HG03159 (cell line): ENCODE data around the gene EBF4.

ENCODE experiments used
- ATAC-seq: cut with Tn5 transposase; IDR thresholded peaks from one replicate; pipeline ENCODE4 v1.9.1; 2021; ENCODE audit warnings: mild to moderate bottlenecking, moderate library complexity; ENCODE audit not compliant: unreplicated experiment

Gene EBF4

DNA sequence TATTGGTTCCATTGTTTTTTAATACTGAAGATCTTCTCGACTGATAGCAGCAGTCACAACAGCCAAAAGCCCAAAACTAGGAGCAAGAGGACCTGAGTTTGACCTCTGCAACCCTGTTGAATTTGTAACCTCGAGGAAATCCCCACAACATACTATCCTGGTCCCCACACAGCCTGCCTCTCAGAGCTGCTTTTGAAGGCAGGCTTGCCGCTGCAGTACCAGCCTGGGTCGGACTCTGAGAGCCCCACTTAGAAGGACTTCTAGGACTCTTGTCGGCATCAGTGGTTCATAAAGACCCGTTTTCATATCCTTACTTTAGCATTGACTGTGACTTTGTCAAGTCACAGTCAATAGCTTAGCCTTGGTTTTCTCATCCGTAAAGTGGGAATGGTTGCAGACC is 49.3 kb downstream of the EBF4 start:
- ATAC-seq = no peak

DNA sequence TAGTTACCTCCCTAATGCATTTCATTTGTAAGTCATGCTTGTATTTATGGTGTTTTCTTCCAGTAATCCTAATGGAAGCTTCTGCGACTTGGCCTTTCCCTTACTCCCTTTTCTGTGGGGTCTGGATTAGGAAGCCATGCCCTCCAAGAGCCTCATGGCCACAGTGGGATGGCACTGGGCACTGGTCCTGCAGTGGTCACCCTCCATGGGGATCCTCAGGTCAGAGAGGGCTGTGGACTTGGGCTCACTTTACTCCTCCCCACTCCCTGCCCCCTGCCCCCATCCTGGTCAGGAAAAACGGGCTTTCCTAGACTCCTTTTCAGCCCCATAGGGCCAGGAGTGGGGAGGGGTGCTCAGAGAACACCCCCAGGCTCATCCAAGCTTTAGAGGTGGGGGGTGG is 49.9 kb downstream of the EBF4 start:
- no peak for ATAC-seq

GRCh38 chr20:2742934-2743559 is 50.5 kb downstream of the EBF4 start:
- peak; percentile 62 for ATAC-seq

DNA sequence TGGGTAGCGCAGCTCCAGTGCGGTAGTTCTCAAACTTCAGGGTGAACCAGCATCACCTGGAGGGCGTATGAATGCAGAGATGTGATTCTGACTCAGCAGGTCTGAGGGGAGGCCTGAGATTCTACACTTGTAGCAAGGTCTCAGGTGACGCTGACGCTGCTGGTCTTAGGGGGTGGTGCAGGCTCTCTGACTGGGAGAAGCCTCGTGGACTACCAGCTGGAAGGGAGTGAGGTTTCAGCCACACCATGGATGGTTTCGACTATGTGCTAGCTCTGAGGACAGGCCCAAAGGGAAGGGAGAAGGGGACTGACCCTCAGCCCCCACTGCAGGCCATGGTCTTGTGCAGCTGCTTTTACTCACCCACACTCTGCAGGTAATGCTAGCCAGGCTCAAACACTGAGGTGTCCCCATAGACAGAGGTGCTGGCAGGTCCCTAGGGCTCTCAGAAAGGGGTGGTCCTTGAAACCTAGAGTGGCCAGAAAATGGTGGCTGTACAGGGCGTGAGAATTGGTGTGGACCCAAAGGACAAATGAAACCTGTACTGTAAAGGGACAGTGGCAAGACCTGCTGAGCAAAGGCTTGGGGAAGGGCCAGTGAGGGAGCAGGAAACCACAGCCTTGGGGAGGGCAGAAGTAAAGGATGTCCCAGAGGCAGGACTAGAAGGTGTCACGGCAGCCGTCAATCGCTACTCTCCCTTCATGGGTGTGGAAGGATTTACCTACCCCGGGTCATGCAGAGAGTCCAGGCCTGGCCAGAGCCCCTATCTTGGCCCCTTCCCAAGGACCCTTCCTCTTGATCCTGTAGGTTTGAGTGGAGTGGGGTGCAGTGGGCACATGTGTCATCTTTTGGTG is 52.7 kb downstream of the EBF4 start:
- ATAC-seq = no peak

DNA sequence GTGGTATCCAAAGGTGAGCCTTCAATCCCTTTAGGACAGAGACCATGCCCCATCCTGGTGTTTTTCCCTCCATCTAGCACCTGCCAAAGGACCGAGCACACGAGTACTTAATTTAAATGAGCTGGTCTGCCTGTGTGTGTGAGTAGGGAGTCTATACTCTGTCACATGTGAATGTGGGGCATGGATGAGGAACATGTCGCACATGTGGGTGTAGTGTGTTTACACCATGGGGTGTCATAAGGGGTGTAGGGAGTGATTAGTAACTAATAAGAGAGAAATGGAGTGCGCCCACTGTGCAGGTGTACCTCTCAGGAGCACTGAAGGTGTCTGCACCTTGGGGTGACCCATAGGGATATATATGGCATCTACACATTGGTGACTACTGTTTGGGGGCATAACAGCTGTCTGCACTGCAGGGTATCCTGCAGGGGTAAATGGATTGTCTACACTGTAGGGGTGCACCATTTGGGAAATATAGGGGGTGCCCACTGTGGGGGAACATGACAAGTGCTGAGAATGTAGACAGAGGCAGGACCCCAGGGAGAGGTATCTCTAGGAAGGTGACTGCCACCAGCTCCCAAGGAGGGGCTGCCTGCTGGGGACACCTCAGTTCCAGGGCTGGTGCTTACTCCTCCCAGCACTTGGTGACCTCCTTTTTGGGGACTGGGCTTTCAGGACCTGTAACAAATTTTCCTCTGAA is 53.5 kb downstream of the EBF4 start:
- no peak for ATAC-seq

DNA sequence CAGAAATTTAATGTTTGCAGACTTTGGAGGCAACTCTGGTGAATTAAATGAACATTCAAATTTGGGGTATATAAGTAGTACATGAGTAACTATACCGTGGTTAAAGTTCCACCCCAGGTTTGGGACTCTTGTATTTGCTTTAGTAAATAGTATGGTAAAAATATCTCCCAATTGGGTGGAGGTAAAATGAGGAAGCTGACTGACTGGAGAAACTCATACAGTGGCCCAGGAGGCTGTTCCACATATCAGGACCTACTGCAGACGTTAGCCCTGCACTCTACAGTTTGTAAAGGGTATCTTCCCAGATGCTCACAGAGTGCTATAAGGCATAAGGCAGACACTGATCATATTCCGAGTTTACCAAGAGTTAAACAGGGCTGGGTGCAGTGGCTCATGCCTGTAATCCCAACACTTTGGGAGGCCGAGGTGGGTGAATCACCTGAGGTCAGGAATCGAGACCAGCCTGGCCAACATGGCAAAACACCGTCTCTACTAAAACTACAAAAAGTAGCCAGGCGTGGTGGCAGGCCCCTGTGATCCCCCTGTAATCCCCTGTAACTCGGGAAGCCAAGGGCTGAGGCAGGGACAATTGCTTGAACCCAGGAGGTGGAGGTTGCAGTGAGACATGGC is 54.2 kb downstream of the EBF4 start:
- no peak for ATAC-seq

DNA sequence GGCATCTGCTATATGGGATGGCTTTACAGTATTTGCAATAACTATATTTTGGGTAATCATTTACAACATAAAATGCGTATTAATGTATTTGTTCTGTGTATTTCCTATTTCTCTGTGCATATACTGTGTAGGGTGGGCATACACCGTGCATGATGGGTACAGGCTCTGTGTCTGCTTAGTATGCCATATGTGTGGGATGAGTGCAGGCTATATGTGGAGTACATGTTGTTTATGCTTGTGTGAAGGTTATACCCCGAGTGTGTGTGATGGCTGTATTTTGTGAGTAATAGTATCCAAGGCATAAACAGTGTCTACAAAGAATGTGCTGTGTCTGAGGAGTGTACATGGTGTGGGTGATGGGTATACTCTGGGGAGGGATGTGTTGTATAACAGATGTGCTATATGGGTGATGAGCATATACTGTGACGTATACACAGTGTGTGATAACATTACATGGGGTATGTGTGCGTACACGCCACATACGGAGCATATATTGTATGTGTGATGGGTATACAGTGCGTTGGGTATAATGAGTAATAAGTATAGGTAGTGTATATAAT is 55.2 kb downstream of the EBF4 start:
- ATAC-seq = no peak

DNA sequence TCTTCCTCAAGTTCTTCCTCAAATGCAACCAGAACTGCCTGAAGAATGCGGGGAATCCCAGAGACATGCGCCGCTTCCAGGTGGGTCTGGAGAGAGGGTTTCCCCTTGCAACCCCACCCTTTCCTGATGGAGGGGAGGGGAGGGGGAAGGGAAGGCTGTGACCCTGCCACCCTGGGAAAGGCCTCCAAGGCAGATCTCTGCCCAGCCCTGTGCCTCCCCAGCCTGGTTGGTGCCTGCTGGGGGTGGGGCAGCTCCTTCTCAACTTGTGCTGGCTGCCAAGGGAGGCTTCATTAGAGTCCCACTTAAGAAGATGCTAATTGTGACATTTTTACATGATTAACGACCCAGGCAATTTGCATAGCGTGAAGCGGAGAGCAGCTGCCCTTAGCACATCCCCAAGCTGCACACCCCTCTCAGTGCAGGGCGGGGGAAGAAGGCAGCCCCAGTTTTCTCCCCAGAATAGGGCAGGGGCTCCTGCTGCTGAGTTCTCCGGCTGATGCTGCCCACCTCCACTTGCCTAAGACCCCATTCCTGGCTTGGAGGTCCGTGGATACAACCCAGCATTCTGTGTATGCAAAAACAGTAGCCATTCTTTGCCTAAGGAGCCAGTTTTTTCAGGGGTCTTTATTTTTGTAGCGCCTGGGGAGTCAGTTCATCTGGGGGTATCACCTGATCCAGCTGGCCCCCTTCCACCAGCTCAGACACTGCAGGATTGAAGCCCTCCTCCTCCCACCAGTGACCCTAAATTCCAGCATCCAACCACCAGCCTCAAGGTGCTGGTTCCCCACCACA is 56.2 kb downstream of the EBF4 start:
- ATAC-seq = no peak

- no peak for ATAC-seq
Observed at GRCh38 chr20:2749343-2749950, 56.9 kb downstream of the EBF4 start.

DNA sequence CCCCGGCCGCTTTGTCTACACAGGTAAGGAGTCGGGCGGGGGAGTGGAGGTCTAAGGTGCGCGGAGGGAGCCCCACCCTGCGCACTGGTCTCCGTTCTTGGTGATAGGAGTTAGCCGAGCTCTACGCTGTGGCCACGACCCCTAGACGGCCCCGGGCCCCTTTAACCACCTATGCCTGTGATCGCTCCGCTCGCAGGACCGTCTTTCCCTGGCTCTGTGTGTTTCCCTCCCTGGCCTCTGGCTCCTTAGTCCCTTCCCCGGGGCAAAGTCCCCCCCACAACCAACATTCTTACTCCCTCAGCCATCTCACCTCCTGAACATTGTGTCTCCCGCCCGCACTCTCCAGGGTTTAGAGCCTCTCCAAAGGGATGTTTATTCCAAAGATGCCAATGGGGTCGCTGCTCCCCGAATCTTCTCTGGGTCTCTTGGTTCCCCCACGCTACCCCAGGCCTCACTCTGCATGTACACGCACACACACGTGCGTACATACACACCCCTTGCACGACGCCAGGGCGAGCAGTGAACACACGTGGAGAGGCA is 57.4 kb downstream of the EBF4 start:
- ATAC-seq = no peak

GRCh38 chr20:2750491-2751251 is 58.1 kb downstream of the EBF4 start:
- no peak for ATAC-seq

- no peak for ATAC-seq
Observed at GRCh38 chr20:2751347-2751877, 58.8 kb downstream of the EBF4 start.

DNA sequence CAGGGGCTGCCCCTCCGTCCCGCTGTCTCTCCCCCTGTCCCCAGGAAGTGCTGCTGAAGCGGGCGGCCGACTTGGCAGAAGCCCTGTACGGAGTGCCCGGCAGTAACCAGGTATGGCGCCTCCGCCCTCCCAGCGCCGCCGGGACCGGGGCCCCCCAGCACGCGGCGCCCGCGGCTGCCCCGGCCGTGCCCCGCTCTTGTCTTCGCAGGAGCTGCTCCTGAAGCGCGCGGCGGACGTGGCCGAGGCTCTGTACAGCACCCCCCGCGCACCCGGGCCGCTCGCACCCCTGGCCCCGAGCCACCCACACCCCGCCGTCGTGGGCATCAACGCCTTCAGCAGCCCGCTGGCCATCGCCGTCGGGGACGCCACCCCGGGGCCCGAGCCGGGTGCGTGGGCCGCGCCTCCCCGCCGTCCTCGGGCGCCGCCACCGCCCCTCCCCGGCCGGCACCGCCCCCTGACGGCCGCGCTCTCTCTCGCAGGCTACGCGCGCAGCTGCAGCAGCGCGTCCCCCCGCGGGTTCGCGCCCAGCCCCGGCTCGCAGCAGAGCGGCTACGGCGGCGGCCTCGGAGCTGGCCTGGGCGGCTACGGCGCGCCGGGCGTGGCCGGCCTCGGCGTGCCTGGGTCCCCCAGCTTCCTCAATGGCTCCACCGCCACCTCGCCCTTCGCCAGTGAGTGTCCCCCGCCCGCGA is 59.4 kb downstream of the EBF4 start:
- no peak for ATAC-seq

DNA sequence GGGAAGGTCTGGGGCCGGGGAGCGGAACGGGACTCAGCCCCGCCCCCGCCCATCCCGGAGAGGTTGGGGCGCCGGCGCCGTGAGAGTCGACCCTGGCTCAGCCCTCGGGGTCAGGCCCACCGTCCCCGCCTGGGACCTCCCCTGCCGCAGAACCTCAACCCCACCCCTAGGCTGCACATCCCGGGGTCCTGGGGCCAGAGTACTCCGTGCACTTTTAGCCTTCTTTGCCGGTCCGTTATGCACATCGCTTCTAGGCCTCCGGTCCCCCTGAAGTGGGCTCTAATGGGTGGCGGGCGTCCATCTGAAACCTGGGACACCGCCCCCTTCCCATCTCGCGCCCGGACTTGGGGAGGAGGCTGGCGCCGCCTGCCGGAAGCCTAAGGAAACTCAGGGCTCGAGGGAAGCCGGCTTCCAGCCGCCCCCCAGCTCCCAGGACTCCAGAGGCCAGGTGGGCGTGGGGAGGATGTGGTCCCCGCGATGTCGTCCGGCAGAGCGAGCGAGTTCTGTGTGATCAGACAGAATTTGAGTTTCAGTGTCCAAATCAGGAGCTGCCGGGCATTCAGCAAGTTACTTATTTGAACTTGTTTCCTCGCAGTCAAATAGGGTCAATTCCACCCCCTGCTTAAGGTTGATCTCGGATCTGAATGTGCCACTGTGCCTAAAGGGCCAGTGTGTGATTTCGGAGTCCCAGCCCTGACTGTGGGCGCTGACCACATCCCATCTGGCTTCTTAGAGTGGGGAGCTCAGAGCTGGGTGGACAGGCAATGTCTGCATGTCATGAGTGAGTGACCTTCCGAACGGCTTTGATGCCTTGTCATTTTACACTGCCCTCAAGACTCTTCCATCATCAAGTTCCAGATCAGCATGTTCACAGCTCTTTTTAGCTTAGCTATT is 60.2 kb downstream of the EBF4 start:
- ATAC-seq = no peak

DNA sequence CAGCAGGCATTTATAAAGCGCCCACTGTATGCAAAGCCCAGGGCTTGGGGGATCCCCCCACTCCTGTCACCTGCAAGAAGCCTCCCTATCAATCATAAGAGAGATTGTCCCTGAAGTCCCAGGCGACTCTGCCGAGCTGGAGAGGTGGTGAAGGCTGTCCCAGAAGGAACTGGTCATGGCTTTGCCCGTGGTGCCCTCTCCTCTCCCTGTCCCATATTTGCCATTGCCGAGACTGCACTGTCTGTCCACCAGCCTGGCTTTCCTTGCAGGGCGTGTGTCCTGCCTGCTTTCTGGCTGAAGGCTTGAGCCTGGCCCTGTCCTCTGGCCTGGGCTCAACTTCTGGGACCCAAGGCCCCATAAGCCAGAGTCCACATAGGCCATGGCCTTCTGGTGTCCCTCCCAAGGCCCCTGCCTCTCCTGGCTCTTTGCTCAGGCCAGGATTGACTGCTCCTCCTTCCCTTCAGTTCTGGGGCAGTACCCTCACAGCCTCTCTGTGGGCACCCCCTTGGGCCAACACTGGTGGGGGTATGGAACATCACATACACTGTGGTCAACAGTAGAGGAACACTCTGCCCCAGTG is 61.0 kb downstream of the EBF4 start:
- ATAC-seq = no peak

- no peak for ATAC-seq
Observed at GRCh38 chr20:2754424-2754823, 61.8 kb downstream of the EBF4 start.
